ENCODE data around the gene KASH5. TPM values are rescaled to one million over a fixed set of nuclear protein-coding genes. Genes with fewer than 3 reads are reported as not detected.

KASH5 gene
- total and polyA plus RNA-seq, 4 donors, result not detected

DNA sequence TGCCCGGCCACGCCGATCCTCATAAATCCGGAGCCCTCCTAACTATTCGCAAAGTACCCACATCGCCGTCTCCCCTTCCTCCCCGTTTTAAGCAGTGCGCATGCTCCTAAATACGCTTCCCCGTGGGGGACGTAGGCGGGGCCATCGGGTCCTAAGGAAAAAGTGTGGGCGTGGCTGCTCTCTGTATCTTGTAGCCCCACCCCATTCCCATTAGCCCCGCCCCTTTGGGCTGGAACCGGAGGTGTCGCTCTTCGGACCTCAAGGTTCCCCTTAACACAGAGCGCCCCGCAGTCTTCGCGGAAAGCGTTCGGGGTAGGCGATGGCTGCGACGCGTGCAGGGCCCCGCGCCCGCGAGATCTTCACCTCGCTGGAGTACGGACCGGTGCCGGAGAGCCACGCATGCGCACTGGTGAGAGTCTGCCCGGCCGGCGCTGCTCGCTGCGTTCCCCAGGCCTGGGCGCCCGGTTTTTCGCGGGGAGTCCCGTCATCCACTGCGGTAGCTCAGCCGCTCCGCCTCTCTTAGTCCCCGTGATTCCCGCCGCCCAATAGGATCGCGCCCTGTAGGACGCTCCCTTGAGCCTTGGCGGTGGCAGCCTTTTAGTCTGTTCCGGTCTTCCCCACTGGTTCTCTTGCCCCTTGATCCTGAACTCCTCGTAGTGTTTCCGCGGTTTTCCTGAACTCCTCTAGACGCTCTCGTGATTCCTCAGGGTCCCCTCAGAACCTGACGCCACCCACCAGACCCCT, 65.1 kb downstream of the KASH5 start, which contains the start of gene ALDH16A1:
ALDH16A1 (plus strand) TSS at position 213 of the 744 bp plus-strand sequence; CDS start at position 320, 107 bp downstream.
- WGBS, result under 1% methylated on average over 66 of the region's 66 CpGs
- Histone ChIP-seq H3K9me3 (ENCODE audit: control insufficient read depth in 4 of 4, low read length in 3 of 4) (no peaks in the 10 kb centered on the region), H3K4me1 (ENCODE audit: control insufficient read depth in 4 of 4, insufficient read depth in 4 of 4, low read length in 3 of 4) (peaks cover 0 to 22% (median 10%) of the 10 kb centered on the region in 4 donors), H3K27ac (ENCODE audit: low read depth in 1 of 2, low read length in 2 of 2) (peak within 1 kb of the TSS; percentile 90 to 95), H3K4me3 (ENCODE audit: low read depth in 1 of 3, low read length in 3 of 3) (peak within 1 kb of the TSS; percentile 53 to 78 (median 75)), H3K27me3 (ENCODE audit: control insufficient read depth in 4 of 4, insufficient read depth in 4 of 4, low read length in 3 of 4) (no peaks in the 10 kb centered on the region), H3K36me3 (ENCODE audit: control insufficient read depth in 4 of 4, insufficient read depth in 3 of 4, low read depth in 1 of 4, low read length in 3 of 4) (peaks cover 0 to 5% (median 2%) of the 10 kb centered on the region in 4 donors), H3K9ac (ENCODE audit: low read depth in 1 of 2, low read length in 2 of 2) (peak within 1 kb of the TSS; percentile 67 to 80)
- TF ChIP-seq RAD21 (IDR thresholded peaks at IDR 0.05) (no peak), MAX (IDR thresholded peaks at IDR 0.05) (peak; percentile 18), RXRA (IDR thresholded peaks at IDR 0.05) (no peak), FOXA2 (IDR thresholded peaks at IDR 0.05) (no peak), HNF4G (IDR thresholded peaks at IDR 0.05) (no peak), GABPA (IDR thresholded peaks at IDR 0.05 in 1 of 2, conservative IDR thresholded peaks at IDR 0.05 in 1 of 2) (peak; percentile 35 to 81), TAF1 (conservative IDR thresholded peaks at IDR 0.05) (peak; percentile 88), NR2F2 (IDR thresholded peaks at IDR 0.05) (peak; percentile 31), FOXA1 (IDR thresholded peaks at IDR 0.05) (no peak), JUND (IDR thresholded peaks at IDR 0.05) (no peak), SP1 (IDR thresholded peaks at IDR 0.05) (peak; percentile 68), EGR1 (IDR thresholded peaks at IDR 0.05; ENCODE audit: low read depth in 2 of 2) (peak in 1 of 2 donors; percentile 33), HNF4A (conservative IDR thresholded peaks at IDR 0.05) (peak in 1 of 2 donors; percentile 26), YY1 (IDR thresholded peaks at IDR 0.05) (peak; percentile 74)
- TF ChIP-seq, protein P1, sequence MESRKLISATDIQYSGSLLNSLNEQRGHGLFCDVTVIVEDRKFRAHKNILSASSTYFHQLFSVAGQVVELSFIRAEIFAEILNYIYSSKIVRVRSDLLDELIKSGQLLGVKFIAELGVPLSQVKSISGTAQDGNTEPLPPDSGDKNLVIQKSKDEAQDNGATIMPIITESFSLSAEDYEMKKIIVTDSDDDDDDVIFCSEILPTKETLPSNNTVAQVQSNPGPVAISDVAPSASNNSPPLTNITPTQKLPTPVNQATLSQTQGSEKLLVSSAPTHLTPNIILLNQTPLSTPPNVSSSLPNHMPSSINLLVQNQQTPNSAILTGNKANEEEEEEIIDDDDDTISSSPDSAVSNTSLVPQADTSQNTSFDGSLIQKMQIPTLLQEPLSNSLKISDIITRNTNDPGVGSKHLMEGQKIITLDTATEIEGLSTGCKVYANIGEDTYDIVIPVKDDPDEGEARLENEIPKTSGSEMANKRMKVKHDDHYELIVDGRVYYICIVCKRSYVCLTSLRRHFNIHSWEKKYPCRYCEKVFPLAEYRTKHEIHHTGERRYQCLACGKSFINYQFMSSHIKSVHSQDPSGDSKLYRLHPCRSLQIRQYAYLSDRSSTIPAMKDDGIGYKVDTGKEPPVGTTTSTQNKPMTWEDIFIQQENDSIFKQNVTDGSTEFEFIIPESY (IDR thresholded peaks at IDR 0.05), result peak; percentile 90
- TF ChIP-seq, protein P2, sequence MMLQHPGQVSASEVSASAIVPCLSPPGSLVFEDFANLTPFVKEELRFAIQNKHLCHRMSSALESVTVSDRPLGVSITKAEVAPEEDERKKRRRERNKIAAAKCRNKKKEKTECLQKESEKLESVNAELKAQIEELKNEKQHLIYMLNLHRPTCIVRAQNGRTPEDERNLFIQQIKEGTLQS (IDR thresholded peaks at IDR 0.05), result no peak
- TF ChIP-seq, protein P3, sequence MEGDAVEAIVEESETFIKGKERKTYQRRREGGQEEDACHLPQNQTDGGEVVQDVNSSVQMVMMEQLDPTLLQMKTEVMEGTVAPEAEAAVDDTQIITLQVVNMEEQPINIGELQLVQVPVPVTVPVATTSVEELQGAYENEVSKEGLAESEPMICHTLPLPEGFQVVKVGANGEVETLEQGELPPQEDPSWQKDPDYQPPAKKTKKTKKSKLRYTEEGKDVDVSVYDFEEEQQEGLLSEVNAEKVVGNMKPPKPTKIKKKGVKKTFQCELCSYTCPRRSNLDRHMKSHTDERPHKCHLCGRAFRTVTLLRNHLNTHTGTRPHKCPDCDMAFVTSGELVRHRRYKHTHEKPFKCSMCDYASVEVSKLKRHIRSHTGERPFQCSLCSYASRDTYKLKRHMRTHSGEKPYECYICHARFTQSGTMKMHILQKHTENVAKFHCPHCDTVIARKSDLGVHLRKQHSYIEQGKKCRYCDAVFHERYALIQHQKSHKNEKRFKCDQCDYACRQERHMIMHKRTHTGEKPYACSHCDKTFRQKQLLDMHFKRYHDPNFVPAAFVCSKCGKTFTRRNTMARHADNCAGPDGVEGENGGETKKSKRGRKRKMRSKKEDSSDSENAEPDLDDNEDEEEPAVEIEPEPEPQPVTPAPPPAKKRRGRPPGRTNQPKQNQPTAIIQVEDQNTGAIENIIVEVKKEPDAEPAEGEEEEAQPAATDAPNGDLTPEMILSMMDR (IDR thresholded peaks at IDR 0.05; ENCODE audit: low read depth, low read length, missing input control), result no peak
- TF ChIP-seq, protein P4, sequence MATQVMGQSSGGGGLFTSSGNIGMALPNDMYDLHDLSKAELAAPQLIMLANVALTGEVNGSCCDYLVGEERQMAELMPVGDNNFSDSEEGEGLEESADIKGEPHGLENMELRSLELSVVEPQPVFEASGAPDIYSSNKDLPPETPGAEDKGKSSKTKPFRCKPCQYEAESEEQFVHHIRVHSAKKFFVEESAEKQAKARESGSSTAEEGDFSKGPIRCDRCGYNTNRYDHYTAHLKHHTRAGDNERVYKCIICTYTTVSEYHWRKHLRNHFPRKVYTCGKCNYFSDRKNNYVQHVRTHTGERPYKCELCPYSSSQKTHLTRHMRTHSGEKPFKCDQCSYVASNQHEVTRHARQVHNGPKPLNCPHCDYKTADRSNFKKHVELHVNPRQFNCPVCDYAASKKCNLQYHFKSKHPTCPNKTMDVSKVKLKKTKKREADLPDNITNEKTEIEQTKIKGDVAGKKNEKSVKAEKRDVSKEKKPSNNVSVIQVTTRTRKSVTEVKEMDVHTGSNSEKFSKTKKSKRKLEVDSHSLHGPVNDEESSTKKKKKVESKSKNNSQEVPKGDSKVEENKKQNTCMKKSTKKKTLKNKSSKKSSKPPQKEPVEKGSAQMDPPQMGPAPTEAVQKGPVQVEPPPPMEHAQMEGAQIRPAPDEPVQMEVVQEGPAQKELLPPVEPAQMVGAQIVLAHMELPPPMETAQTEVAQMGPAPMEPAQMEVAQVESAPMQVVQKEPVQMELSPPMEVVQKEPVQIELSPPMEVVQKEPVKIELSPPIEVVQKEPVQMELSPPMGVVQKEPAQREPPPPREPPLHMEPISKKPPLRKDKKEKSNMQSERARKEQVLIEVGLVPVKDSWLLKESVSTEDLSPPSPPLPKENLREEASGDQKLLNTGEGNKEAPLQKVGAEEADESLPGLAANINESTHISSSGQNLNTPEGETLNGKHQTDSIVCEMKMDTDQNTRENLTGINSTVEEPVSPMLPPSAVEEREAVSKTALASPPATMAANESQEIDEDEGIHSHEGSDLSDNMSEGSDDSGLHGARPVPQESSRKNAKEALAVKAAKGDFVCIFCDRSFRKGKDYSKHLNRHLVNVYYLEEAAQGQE (IDR thresholded peaks at IDR 0.05), result peak; percentile 84
- DNase-seq (ENCODE audit: low spot score), result peak; percentile 99
